ENCODE measurements around the gene MEPE. TPM values are rescaled to one million over a fixed set of nuclear protein-coding genes. Genes with fewer than 3 reads are reported as not detected.

The MEPE gene
- total and polyA plus RNA-seq, 8 donors: not detected

DNA sequence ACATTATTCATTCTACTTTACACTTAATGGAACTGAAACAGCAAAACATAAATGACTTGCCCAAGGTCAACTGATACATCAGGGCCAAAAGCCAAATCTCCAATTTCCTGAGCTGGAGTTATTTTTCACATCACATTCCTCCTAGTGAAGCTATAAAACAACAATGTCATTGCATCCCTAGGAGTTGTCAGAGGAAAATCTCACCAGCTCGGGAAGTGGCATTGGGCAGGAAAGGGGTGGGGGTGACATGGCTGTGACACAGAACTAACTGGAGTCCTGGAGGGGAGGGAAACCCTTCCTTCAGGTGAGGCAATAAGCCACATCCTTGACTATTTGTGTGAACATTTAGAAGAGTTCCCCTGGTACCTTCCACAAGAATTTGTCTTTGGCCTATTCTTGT, 47.3 kb downstream of the MEPE start:
- Histone ChIP-seq H3K36me3 (no peaks in the 10 kb centered on the region), H3K4me3 (no peak overlapping the region), H3K27me3 (no peaks in the 10 kb centered on the region), H3K9me3 (no peaks in the 10 kb centered on the region), H3K4me1 (peaks cover 0 to 10% (median 0%) of the 10 kb centered on the region in 3 donors), H3K27ac (no peak overlapping the region)
- DNase-seq (no peak), FAIRE-seq (no peak), ATAC-seq (no peak)
- WGBS, 2 donors: 68 to 72% methylated on average over 1 of the region's 1 CpG
- intact Hi-C loops (cut with DNase I): no loop called here
- TF ChIP-seq, protein P1, sequence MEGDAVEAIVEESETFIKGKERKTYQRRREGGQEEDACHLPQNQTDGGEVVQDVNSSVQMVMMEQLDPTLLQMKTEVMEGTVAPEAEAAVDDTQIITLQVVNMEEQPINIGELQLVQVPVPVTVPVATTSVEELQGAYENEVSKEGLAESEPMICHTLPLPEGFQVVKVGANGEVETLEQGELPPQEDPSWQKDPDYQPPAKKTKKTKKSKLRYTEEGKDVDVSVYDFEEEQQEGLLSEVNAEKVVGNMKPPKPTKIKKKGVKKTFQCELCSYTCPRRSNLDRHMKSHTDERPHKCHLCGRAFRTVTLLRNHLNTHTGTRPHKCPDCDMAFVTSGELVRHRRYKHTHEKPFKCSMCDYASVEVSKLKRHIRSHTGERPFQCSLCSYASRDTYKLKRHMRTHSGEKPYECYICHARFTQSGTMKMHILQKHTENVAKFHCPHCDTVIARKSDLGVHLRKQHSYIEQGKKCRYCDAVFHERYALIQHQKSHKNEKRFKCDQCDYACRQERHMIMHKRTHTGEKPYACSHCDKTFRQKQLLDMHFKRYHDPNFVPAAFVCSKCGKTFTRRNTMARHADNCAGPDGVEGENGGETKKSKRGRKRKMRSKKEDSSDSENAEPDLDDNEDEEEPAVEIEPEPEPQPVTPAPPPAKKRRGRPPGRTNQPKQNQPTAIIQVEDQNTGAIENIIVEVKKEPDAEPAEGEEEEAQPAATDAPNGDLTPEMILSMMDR (IDR thresholded peaks at IDR 0.05): no peak

DNA sequence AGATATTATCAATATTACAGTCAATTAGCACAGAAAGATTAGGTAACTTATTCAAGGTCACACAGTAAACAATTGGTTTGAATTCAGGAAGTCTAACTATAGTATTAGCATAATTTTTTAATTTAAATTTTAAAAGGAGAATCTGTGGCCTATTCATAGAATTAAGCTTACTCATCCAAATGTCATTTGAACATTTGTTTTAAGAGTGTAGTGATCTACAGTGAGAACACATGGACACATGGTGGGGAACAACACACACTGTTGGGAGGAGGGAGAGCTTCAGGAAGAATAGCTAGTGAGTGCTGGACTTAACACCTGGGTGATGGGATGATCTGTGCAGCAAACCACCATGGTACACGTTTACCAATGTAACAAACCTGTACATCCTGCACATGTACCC, 48.3 kb downstream of the MEPE start:
- TF ChIP-seq, protein P1 (IDR thresholded peaks at IDR 0.05): no peak
- no peak for DNase-seq
- intact Hi-C loops (cut with DNase I): no loop called here
- H3K27ac ChIP-seq: no peak overlapping the region
- no peak for FAIRE-seq
- no peaks in the 10 kb centered on the region for H3K27me3 ChIP-seq
- H3K4me1 ChIP-seq: peaks cover 0 to 10% (median 0%) of the 10 kb centered on the region in 3 donors
- H3K36me3 ChIP-seq: no peaks in the 10 kb centered on the region
- no peaks in the 10 kb centered on the region for H3K9me3 ChIP-seq
- no peak for ATAC-seq
- H3K4me3 ChIP-seq: no peak overlapping the region
- whole genome bisulfite sequencing, 2 donors: 78 to 94% methylated on average over 1 of the region's 1 CpG

DNA sequence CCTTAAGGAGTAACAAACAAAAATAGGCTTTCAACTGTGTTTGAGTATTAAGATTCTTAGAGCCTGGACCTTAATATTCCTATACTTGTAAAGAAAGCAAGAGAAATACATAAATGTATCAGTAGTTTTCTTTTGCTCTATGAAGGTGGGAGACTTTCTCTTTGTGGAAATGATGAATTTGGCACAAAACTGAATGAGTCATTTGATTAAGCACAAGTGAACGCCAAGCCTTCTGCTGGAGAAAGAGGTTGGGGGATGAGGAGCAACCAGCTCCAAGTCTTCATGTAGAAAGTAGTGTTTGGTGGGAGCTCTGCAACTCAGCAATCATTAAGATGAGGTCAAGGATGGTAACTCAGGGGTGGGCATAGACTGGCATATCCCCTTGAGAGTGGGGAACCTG, 49.6 kb downstream of the MEPE start:
- Histone ChIP-seq H3K27ac (no peak overlapping the region), H3K27me3 (no peaks in the 10 kb centered on the region), H3K36me3 (no peaks in the 10 kb centered on the region), H3K4me3 (no peak overlapping the region), H3K9me3 (no peaks in the 10 kb centered on the region), H3K4me1 (peaks cover 0 to 10% (median 0%) of the 10 kb centered on the region in 3 donors)
- TF ChIP-seq, protein P1 (IDR thresholded peaks at IDR 0.05): no peak
- DNase-seq (no peak), FAIRE-seq (no peak), ATAC-seq (peak in 1 of 4 donors; percentile 34)
- 14 to 63% methylated on average over 1 of the region's 1 CpG for WGBS, 2 donors
- intact Hi-C loops (cut with DNase I): no loop called here

DNA sequence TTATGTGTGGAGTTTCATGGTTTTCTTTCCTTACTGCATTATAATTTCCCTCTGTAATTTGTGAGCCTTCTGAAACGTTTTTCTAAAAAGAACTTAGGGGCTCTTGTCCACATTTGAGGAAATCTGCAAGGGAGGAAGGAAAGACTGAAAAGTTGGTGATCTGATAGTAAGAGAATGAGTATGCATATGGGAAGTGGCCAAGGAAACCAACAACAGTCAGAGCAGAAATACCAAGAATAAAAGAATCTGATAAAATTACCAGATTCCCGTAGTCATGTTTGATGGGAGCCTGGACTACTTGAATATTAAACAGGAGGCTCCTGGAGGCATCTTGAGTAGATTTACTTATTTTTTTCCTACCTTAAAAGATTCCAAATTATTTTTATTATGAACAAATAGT, 50.1 kb downstream of the MEPE start:
- DNase-seq: no peak
- intact Hi-C loops (cut with DNase I): no loop called here
- Histone ChIP-seq H3K27ac (no peak overlapping the region), H3K9me3 (no peaks in the 10 kb centered on the region), H3K27me3 (no peaks in the 10 kb centered on the region), H3K4me3 (no peak overlapping the region), H3K36me3 (no peaks in the 10 kb centered on the region), H3K4me1 (peaks cover 0 to 10% (median 0%) of the 10 kb centered on the region in 3 donors)
- TF ChIP-seq, protein P1 (IDR thresholded peaks at IDR 0.05): no peak
- 70 to 78% methylated on average over 2 of the region's 2 CpGs for whole genome bisulfite sequencing, 2 donors
- ATAC-seq: no peak
- FAIRE-seq: no peak

DNA sequence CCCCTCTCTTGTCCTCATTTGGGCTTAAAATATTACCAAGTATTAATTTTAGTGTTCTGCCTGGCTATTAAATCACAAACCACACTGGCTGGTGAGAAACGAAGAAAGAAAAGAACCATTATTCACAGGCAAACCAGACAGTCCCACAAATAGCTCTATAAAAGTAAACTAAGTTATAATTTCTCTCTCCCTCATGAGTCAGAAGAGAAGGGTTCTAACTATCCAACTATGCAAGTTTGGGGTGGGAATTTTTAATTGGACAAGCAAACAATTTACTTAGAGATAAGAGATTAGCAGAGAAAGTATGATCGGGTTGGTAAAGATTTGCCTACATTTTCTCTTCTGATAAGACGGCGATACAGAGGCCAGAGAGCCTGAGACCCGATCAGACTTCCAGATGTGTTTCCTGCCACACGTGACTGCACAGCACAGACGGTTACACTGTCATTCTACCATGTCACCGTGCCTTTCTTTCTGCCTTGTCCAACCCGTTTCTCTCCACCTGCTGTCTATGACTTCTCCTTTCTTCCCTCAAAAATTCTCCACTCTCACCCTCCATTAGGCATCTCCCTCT, 52.3 kb downstream of the MEPE start:
- FAIRE-seq (no peak), ATAC-seq (peak in 3 of 4 donors; percentile 21 to 66 (median 25)), DNase-seq (no peak)
- H3K27ac ChIP-seq: peak overlapping the region in 2 of 4 donors; percentile 23 to 38
- H3K4me3 ChIP-seq: no peak overlapping the region
- TF ChIP-seq, protein P1 (IDR thresholded peaks at IDR 0.05): no peak
- H3K4me1 ChIP-seq: peaks cover 0 to 10% (median 0%) of the 10 kb centered on the region in 3 donors
- intact Hi-C loops (cut with DNase I): no loop called here
- no peaks in the 10 kb centered on the region for H3K36me3 ChIP-seq
- 14 to 23% methylated on average over 9 of the region's 9 CpGs for WGBS, 2 donors
- no peaks in the 10 kb centered on the region for H3K9me3 ChIP-seq
- no peaks in the 10 kb centered on the region for H3K27me3 ChIP-seq
